Activated CD8-positive, alpha-beta T cell treated with anti-CD3 and anti-CD28 coated beads for 36 hours (primary cell): ENCODE results near the gene GBP2. TPM values are rescaled to one million over a fixed set of nuclear protein-coding genes. Genes with fewer than 3 reads are reported as not detected.

Source experiments
- ATAC-seq: fragments of 200-7000 bp; cut with Tn5 transposase; one replicate; pipeline ENCODE4 v1.10.0; 2021; ENCODE audit warnings: mild to moderate bottlenecking, moderate library complexity
- CTCF ChIA-PET: fragments of 350-600 bp; sonication (Branson Sonifier 250); formaldehyde crosslinking; loops from one replicate; lab custom pipeline; 2021; ENCODE audit warnings: antibody characterized with exemption; lab: Charles Lee
- POLR2A ChIA-PET: fragments of 350-600 bp; sonication (Branson Sonifier 250); formaldehyde crosslinking; loops from one replicate; lab custom pipeline; 2021; ENCODE audit warnings: antibody characterized with exemption; lab: Charles Lee
- DNase-seq: peaks from one replicate; pipeline ENCODE4 v3.0.0-alpha.2; 2020
- H3K27ac Mint-ChIP-seq: one replicate; pipeline ENCODE4 v1.8.0; 2021; ENCODE audit warnings: mild to moderate bottlenecking, mixed read lengths
- H3K27me3 Mint-ChIP-seq: one replicate; pipeline ENCODE4 v1.8.0; 2021; ENCODE audit warnings: mixed read lengths
- H3K36me3 Mint-ChIP-seq: one replicate; pipeline ENCODE4 v1.8.0; 2021; ENCODE audit warnings: low read depth, mixed read lengths
- H3K4me1 Mint-ChIP-seq: one replicate; pipeline ENCODE4 v1.8.0; 2021; ENCODE audit warnings: low read depth, mixed read lengths
- H3K4me3 Mint-ChIP-seq: one replicate; pipeline ENCODE4 v1.8.0; 2021; ENCODE audit warnings: mild to moderate bottlenecking, moderate library complexity, mixed read lengths
- H3K9me3 Mint-ChIP-seq: one replicate; pipeline ENCODE4 v1.8.0; 2021; ENCODE audit warnings: mixed read lengths
- CTCF ChIP-seq: fragments of 200-600 bp; IDR thresholded peaks from one replicate; pipeline ENCODE4 v1.8.0; 2022; ENCODE audit warnings: antibody characterized with exemption, mild to moderate bottlenecking
- intact Hi-C: fragments of 100-400 bp; cut with micrococcal nuclease; formaldehyde crosslinking; loops from one replicate; pipeline ENCODE4 v1.10.0; 2022
- total RNA-seq, 2 experiments: library from RNA; stranded (reverse); gene quantifications; one replicate each; pipeline ENCODE4 v1.2.3, GENCODE V29; 2021

The GBP2 gene
- total RNA-seq, 2 experiments from 2014 or later = 181 to 189 TPM

- TF ChIP-seq CTCF = no peak
- H3K36me3 Mint-ChIP-seq = peaks cover 43% of the 10 kb centered on the region
- no peak for DNase-seq
- no peaks in the 10 kb centered on the region for H3K27me3 Mint-ChIP-seq
- peak overlapping the region; percentile 65 for H3K27ac Mint-ChIP-seq
- H3K4me3 Mint-ChIP-seq = peak overlapping the region; percentile 31
- no peaks in the 10 kb centered on the region for H3K9me3 Mint-ChIP-seq
- intact Hi-C loops = no loop called here
- H3K4me1 Mint-ChIP-seq = peaks cover 30% of the 10 kb centered on the region
- ChIA-PET POLR2A (interaction anchor here (0.9 to 1.5 kb wide), 4 partner anchors 10 to 313 kb away, joined by 3 to 7 read pairs (median 4); no protein-coding TSS in a partner anchor), CTCF (interaction anchor here (0.8 to 2.4 kb wide), 2 partner anchors 235 to 237 kb away, joined by 3 to 8 read pairs; no protein-coding TSS in a partner anchor)
- ATAC-seq = no peak
These were observed 4.3 kb downstream of the GBP2 start for GRCh38 chr1:89121641-89122040.

GRCh38 chr1:89114662-89115061, 11.3 kb downstream of the GBP2 start:
- H3K4me3 Mint-ChIP-seq = no peak overlapping the region
- no peaks in the 10 kb centered on the region for H3K27me3 Mint-ChIP-seq
- peaks cover 71% of the 10 kb centered on the region for H3K36me3 Mint-ChIP-seq
- H3K27ac Mint-ChIP-seq = peak overlapping the region; percentile 40
- DNase-seq (no peak), ATAC-seq (no peak)
- CTCF ChIA-PET = interaction anchor here (0.9 kb wide), 2 partner anchors 29 to 244 kb away, joined by 3 to 5 read pairs; no protein-coding TSS in a partner anchor
- intact Hi-C loops = no loop called here
- H3K9me3 Mint-ChIP-seq = no peaks in the 10 kb centered on the region
- no peak for TF ChIP-seq CTCF
- H3K4me1 Mint-ChIP-seq = peaks cover 42% of the 10 kb centered on the region
- POLR2A ChIA-PET = interaction anchor here (1.1 to 4.6 kb wide), 2 partner anchors 11 to 84 kb away, joined by 3 to 29 read pairs; partner anchors contain the start of genes GBP2 and GBP4

- ChIA-PET POLR2A (interaction anchor here (1.7 kb wide), 1 partner anchor 14 kb away, joined by 5 read pairs; the partner anchor contains the start of gene GBP2), CTCF (interaction anchor here (0.7 kb wide), 1 partner anchor 32 kb away, joined by 3 read pairs; no protein-coding TSS in a partner anchor)
- Mint-ChIP-seq H3K4me1 (peaks cover 46% of the 10 kb centered on the region), H3K36me3 (peaks cover 87% of the 10 kb centered on the region), H3K4me3 (no peak overlapping the region), H3K27ac (peak overlapping the region; percentile 4), H3K9me3 (no peaks in the 10 kb centered on the region), H3K27me3 (no peaks in the 10 kb centered on the region)
- ATAC-seq (no peak), DNase-seq (no peak)
- TF ChIP-seq CTCF = no peak
- intact Hi-C loops = no loop called here
These were observed 12.9 kb downstream of the GBP2 start for GRCh38 chr1:89112871-89113613.

- peaks cover 62% of the 10 kb centered on the region for H3K36me3 Mint-ChIP-seq
- H3K4me1 Mint-ChIP-seq = peaks cover 21% of the 10 kb centered on the region
- ATAC-seq = no peak
- H3K4me3 Mint-ChIP-seq = no peak overlapping the region
- no peaks in the 10 kb centered on the region for H3K27me3 Mint-ChIP-seq
- DNase-seq = no peak
- POLR2A ChIA-PET = no interaction called here
- CTCF ChIA-PET = no interaction called here
- peaks cover 9% of the 10 kb centered on the region for H3K9me3 Mint-ChIP-seq
- H3K27ac Mint-ChIP-seq = peak overlapping the region; percentile 9
- intact Hi-C loops = no loop called here
- no peak for TF ChIP-seq CTCF
These were observed 21.2 kb downstream of the GBP2 start for GRCh38 chr1:89104687-89105086.

GRCh38 chr1:89104147-89104546, 21.8 kb downstream of the GBP2 start:
- Mint-ChIP-seq H3K4me3 (no peak overlapping the region), H3K9me3 (peaks cover 9% of the 10 kb centered on the region), H3K27me3 (no peaks in the 10 kb centered on the region), H3K36me3 (peaks cover 56% of the 10 kb centered on the region), H3K27ac (peak overlapping the region; percentile 4), H3K4me1 (peaks cover 17% of the 10 kb centered on the region)
- ChIA-PET CTCF (interaction anchor here (1.6 kb wide), 1 partner anchor 18 kb away, joined by 6 read pairs; no protein-coding TSS in a partner anchor), POLR2A (no interaction called here)
- TF ChIP-seq CTCF = no peak
- ATAC-seq (no peak), DNase-seq (no peak)
- intact Hi-C loops = no loop called here
